Measurements from ENCODE around the gene ATCAY.

ATCAY gene

GRCh38 chr19:3880471-3881271 lies at the start of gene ATCAY:
Gene ATCAY (plus strand): TSS chr19:3880685. CDS start chr19:3885768, 5,083 bp downstream.
- no peak for DNase-seq

- no peak for DNase-seq
These were observed 48.9 kb upstream of the ATCAY start for GRCh38 chr19:3831601-3832000.

- no peak for DNase-seq
These were observed 48.5 kb upstream of the ATCAY start for GRCh38 chr19:3832001-3832400.

GRCh38 chr19:3833578-3834348 lies 46.7 kb upstream of the ATCAY start:
- DNase-seq = no peak

- DNase-seq = no peak
These were observed 46.0 kb upstream of the ATCAY start for GRCh38 chr19:3834349-3835054.

- no peak for DNase-seq
These were observed 45.4 kb upstream of the ATCAY start for GRCh38 chr19:3835055-3835435.

- DNase-seq = no peak
These were observed 43.6 kb upstream of the ATCAY start for GRCh38 chr19:3836887-3837286.

GRCh38 chr19:3837332-3837731 lies 43.2 kb upstream of the ATCAY start:
- no peak for DNase-seq

GRCh38 chr19:3837922-3838321 lies 42.6 kb upstream of the ATCAY start:
- DNase-seq = no peak

- no peak for DNase-seq
These were observed 41.8 kb upstream of the ATCAY start for GRCh38 chr19:3838661-3839060.

- no peak for DNase-seq
These were observed 40.5 kb upstream of the ATCAY start for GRCh38 chr19:3839941-3840340.

GRCh38 chr19:3840804-3841203 lies 39.7 kb upstream of the ATCAY start:
- DNase-seq = no peak

- no peak for DNase-seq
These were observed 37.5 kb upstream of the ATCAY start for GRCh38 chr19:3842948-3843347.

GRCh38 chr19:3844596-3844995 lies 35.9 kb upstream of the ATCAY start:
- DNase-seq = no peak

- DNase-seq = peak; percentile 44
These were observed 31.4 kb upstream of the ATCAY start for GRCh38 chr19:3849092-3849491.

GRCh38 chr19:3849787-3850186 lies 30.7 kb upstream of the ATCAY start:
- DNase-seq = no peak

GRCh38 chr19:3850320-3850972 lies 30.0 kb upstream of the ATCAY start:
- no peak for DNase-seq

- no peak for DNase-seq
These were observed 29.0 kb upstream of the ATCAY start for GRCh38 chr19:3851254-3852176.

GRCh38 chr19:3852177-3852511 lies 28.3 kb upstream of the ATCAY start:
- no peak for DNase-seq

GRCh38 chr19:3852614-3853254 lies 27.8 kb upstream of the ATCAY start:
- DNase-seq = peak; percentile 16

- DNase-seq = no peak
These were observed 25.2 kb upstream of the ATCAY start for GRCh38 chr19:3855320-3855719.
